Heart left ventricle (tissue), 16 donors: ENCODE results near the gene GABRD. TPM values are rescaled to one million over a fixed set of nuclear protein-coding genes. Genes with fewer than 3 reads are reported as not detected.

Experiments
- ATAC-seq, 4 donors: fragments of 200-7000 bp; cut with Tn5 transposase; one replicate each; pipeline ENCODE4 v1.9.1; 2020 to 2022; ENCODE audit warnings: moderate library complexity in 4 of 4, mild to moderate bottlenecking in 3 of 4, moderate number of reproducible peaks in 1 of 4
- DNase-seq, 5 donors: peaks; one replicate each; pipeline ENCODE4 v3.0.0-alpha.2; 2020
- H3K27ac ChIP-seq, 12 donors: fragments of 200-600 bp; sonication (generic) in 4 of 12; one replicate each; pipeline versions ENCODE4 v1.5.0 to v1.8.0; 2016 to 2022; ENCODE audit warnings: mild to moderate bottlenecking in 2 of 12
- H3K27me3 ChIP-seq, 9 donors: fragments of 200-600 bp; sonication (generic) in 2 of 9; one replicate each; pipeline versions ENCODE4 v1.5.1 to v1.8.0; 2016 to 2022; ENCODE audit warnings: mild to moderate bottlenecking in 3 of 9
- H3K36me3 ChIP-seq, 9 donors: fragments of 200-600 bp; sonication (generic) in 2 of 9; one replicate each; pipeline versions ENCODE4 v1.5.0 to v1.8.0; 2018 to 2022; ENCODE audit warnings: mild to moderate bottlenecking in 2 of 9
- H3K4me1 ChIP-seq, 12 donors: fragments of 200-600 bp; sonication (generic) in 4 of 12; one replicate each; pipeline versions ENCODE4 v1.5.0 to v1.8.0; 2016 to 2022; ENCODE audit warnings: mild to moderate bottlenecking in 3 of 12
- H3K4me3 ChIP-seq, 12 donors: fragments of 200-600 bp; sonication (generic) in 4 of 12; one replicate each; pipeline versions ENCODE4 v1.5.0 to v1.8.0; 2017 to 2022; ENCODE audit warnings: mild to moderate bottlenecking in 9 of 12, moderate library complexity in 4 of 12
- H3K9me3 ChIP-seq, 12 donors: fragments of 200-600 bp; sonication (generic) in 4 of 12; one replicate each; pipeline versions ENCODE4 v1.5.0 to v1.8.0; 2016 to 2022; ENCODE audit warnings: mild to moderate bottlenecking in 1 of 12
- CTCF ChIP-seq, 12 donors: fragments of 200-600 bp; sonication (generic) in 4 of 12; IDR thresholded peaks; one replicate each; pipeline versions ENCODE4 v1.5.0 to v1.8.0; 2018 to 2022; ENCODE audit warnings: antibody characterized with exemption in 12 of 12, mild to moderate bottlenecking in 5 of 12
- POLR2A ChIP-seq, 2 donors: fragments of 450-650 bp; IDR thresholded peaks; one replicate each; pipeline ENCODE4 v1.6.1; 2017; ENCODE audit warnings: antibody characterized with exemption in 2 of 2, mild to moderate bottlenecking in 2 of 2, moderate library complexity in 2 of 2
- WGBS, 4 donors: extraction: QIAGEN DNeasy Blood & Tissue Kit in 2 of 4; methylation state at CpG; one replicate each; pipeline versions ENCODE4 v1.1.5 to v1.1.7; 2013 to 2018; 5-methylcytosine and 5-hydroxymethylcytosine counted together
- intact Hi-C, 10 donors: fragments of 100-400 bp; cut with DNase I; formaldehyde crosslinking; loops; one replicate each; pipeline versions ENCODE4 v1.11.1 to v1.14.2; 2022
- long read RNA-seq, 3 donors: library from polyadenylated mRNA; unstranded; transcript quantifications; one replicate each; pipeline ENCODE4 v2.0.0, GENCODE V29; 2020 to 2021
- polyA plus RNA-seq, 2 donors: library from polyadenylated mRNA; stranded (reverse); fragments of 200-250 nt; gene quantifications; one replicate each; pipeline ENCODE4 v1.2.3, GENCODE V29; 2013
- total RNA-seq, 9 donors: library from RNA; depleted of rRNA in 2 of 9; stranded (reverse); fragments of >200 nt in 2 of 9; fragmentation: NEBNext Ultra II Directional in 3 of 9; extraction: Animal tissue kit (Norgen Biotek cat#: 25700) in 3 of 9; gene quantifications; one replicate each; pipeline versions ENCODE4 v1.1.0 to v1.2.4, GENCODE V29; 2016 to 2023
- donor health status: ischemic (EF 13 %, LVEDD 7.1; RV severe dilation, severe dysfunction).
- donor health status: healthy with polysubstance abuse.
- donor health status: DM: no; HTN: yes; CAD: no.
- donor health status: DM: no; HTN: no; CAD: no.
- donor health status: ischemic (EF 25% LVEDD 6.9; RV normal size, moderate dysfunction).
- donor health status: ischemic (EF 25% LVEDD 5.7; RV mildly dilated, moderate dysfunction).
- donor health status: healthy.
- donor health status: DM: yes; HTN: yes; CAD: no.
- donor health status: ischemic (EF 35%, LVEDD 5.7; RV mildly dilated, moderate dysfunction).
- donor health status: nonischemic (EF 11% LVEDD 7.7; RV severe dilation, severe dysfunction).
- donor health status: DM: yes; HTN: yes; CAD: no.
- donor health status: PGD.
- donor health status: ischemic (EF 29% LVEDD 5.4; RV normal size, mild dysfunction).
- donor health status: nonischemic (EF 23%, LVEDD 6.1; RV moderate dilation, normal function).

Gene GABRD
- total RNA-seq, result 1 to 10 TPM in 2 of 9 donors, under 1 TPM in 5, not detected in 2; 0.21 to 1.1 (median 0.61) TPM
- polyA plus RNA-seq, result under 1 TPM; 0.65 to 0.67 TPM
- long read RNA-seq, donor 1, result 0 reads
- long read RNA-seq, donor 2, partial matches to known transcripts, result 0 of 1 reads
- long read RNA-seq, donor 2, other reads (novel, unspliced or antisense), result 0 of 1 reads
- long read RNA-seq, donor 3, partial matches to known transcripts, result 0 of 1 reads
- long read RNA-seq, donor 3, other reads (novel, unspliced or antisense), result 0 of 1 reads

- DNase-seq (no peak), ATAC-seq (no peak)
- Histone ChIP-seq H3K36me3 (no peaks in the 10 kb centered on the region), H3K9me3 (no peaks in the 10 kb centered on the region), H3K4me1 (peaks cover 0 to 16% (median 0%) of the 10 kb centered on the region in 12 donors), H3K27ac (no peak within 1 kb of the TSS), H3K4me3 (peak within 1 kb of the TSS in 8 of 12 donors; percentile 15 to 47 (median 37)), H3K27me3 (peaks cover 17 to 63% (median 50%) of the 10 kb centered on the region in 9 donors)
- intact Hi-C loops, result no loop called here
- WGBS, 4 donors, result 0 to 1% (median 0%) methylated on average over 13 to 44 of the region's 60 CpGs; no CpG with 5 or more reads in 1 of the 4 donors
- TF ChIP-seq POLR2A (IDR thresholded peaks at IDR 0.05) (no peak), CTCF (IDR thresholded peaks at IDR 0.05) (no peak)
Measured at GRCh38 chr1:2019172-2019543, at the start of gene GABRD. GABRD (plus strand) TSS chr1:2019345; CDS start chr1:2019424, 79 bp downstream.

- DNase-seq, result no peak
- TF ChIP-seq POLR2A (IDR thresholded peaks at IDR 0.05) (no peak), CTCF (IDR thresholded peaks at IDR 0.05) (no peak)
- intact Hi-C loops, result no loop called here
- H3K4me3 ChIP-seq, result no peak overlapping the region
- H3K9me3 ChIP-seq, result no peaks in the 10 kb centered on the region
- no peak for ATAC-seq
- no peak overlapping the region for H3K27ac ChIP-seq
- H3K36me3 ChIP-seq, result no peaks in the 10 kb centered on the region
- 60 to 76% (median 74%) methylated on average over 6 to 10 of the region's 10 CpGs for WGBS, 4 donors
- H3K27me3 ChIP-seq, result peaks cover 0 to 46% (median 17%) of the 10 kb centered on the region in 9 donors
- no peaks in the 10 kb centered on the region for H3K4me1 ChIP-seq
Measured at GRCh38 chr1:1969505-1969900, 49.6 kb upstream of the GABRD start.

GRCh38 chr1:1969953-1970716 lies 49.0 kb upstream of the GABRD start:
- H3K27me3 ChIP-seq, result peaks cover 0 to 42% (median 17%) of the 10 kb centered on the region in 9 donors
- no peak overlapping the region for H3K27ac ChIP-seq
- no peaks in the 10 kb centered on the region for H3K36me3 ChIP-seq
- no peak overlapping the region for H3K4me3 ChIP-seq
- ATAC-seq (no peak), DNase-seq (no peak)
- no peaks in the 10 kb centered on the region for H3K9me3 ChIP-seq
- WGBS, 4 donors, result 75 to 80% (median 78%) methylated on average over 28 to 29 of the region's 29 CpGs
- TF ChIP-seq POLR2A (IDR thresholded peaks at IDR 0.05), result no peak
- no peak for TF ChIP-seq CTCF (IDR thresholded peaks at IDR 0.05)
- intact Hi-C loops, result no loop called here
- H3K4me1 ChIP-seq, result no peaks in the 10 kb centered on the region

GRCh38 chr1:1971017-1971416 lies 48.1 kb upstream of the GABRD start:
- TF ChIP-seq POLR2A (IDR thresholded peaks at IDR 0.05) (no peak), CTCF (IDR thresholded peaks at IDR 0.05) (no peak)
- ATAC-seq, result no peak
- no peak overlapping the region for H3K27ac ChIP-seq
- H3K9me3 ChIP-seq, result no peaks in the 10 kb centered on the region
- H3K36me3 ChIP-seq, result no peaks in the 10 kb centered on the region
- peaks cover 0 to 44% (median 12%) of the 10 kb centered on the region in 9 donors for H3K27me3 ChIP-seq
- no peaks in the 10 kb centered on the region for H3K4me1 ChIP-seq
- no peak overlapping the region for H3K4me3 ChIP-seq
- DNase-seq, result no peak
- intact Hi-C loops, result no loop called here
- WGBS, 4 donors, result 85 to 91% (median 88%) methylated on average over 17 of the region's 17 CpGs
